ENCODE measurements around the gene NAIF1. TPM values are rescaled to one million over a fixed set of nuclear protein-coding genes. Genes with fewer than 3 reads are reported as not detected.

The NAIF1 gene
- total RNA-seq, 1 experiment from 2014 or later, result 11.0 TPM

- TF ChIP-seq, protein P1, sequence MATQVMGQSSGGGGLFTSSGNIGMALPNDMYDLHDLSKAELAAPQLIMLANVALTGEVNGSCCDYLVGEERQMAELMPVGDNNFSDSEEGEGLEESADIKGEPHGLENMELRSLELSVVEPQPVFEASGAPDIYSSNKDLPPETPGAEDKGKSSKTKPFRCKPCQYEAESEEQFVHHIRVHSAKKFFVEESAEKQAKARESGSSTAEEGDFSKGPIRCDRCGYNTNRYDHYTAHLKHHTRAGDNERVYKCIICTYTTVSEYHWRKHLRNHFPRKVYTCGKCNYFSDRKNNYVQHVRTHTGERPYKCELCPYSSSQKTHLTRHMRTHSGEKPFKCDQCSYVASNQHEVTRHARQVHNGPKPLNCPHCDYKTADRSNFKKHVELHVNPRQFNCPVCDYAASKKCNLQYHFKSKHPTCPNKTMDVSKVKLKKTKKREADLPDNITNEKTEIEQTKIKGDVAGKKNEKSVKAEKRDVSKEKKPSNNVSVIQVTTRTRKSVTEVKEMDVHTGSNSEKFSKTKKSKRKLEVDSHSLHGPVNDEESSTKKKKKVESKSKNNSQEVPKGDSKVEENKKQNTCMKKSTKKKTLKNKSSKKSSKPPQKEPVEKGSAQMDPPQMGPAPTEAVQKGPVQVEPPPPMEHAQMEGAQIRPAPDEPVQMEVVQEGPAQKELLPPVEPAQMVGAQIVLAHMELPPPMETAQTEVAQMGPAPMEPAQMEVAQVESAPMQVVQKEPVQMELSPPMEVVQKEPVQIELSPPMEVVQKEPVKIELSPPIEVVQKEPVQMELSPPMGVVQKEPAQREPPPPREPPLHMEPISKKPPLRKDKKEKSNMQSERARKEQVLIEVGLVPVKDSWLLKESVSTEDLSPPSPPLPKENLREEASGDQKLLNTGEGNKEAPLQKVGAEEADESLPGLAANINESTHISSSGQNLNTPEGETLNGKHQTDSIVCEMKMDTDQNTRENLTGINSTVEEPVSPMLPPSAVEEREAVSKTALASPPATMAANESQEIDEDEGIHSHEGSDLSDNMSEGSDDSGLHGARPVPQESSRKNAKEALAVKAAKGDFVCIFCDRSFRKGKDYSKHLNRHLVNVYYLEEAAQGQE (IDR thresholded peaks at IDR 0.05; ENCODE audit: low read depth), result no peak
- TF ChIP-seq EZH2 (IDR thresholded peaks at IDR 0.05) (no peak), RAD21 (IDR thresholded peaks at IDR 0.05; ENCODE audit: low read depth) (no peak), TCF7L2 (IDR thresholded peaks at IDR 0.05; ENCODE audit: borderline replicate concordance, extremely low read depth, insufficient read depth, insufficient read length) (no peak), ZFX (IDR thresholded peaks at IDR 0.05) (no peak), SRF (IDR thresholded peaks at IDR 0.05; ENCODE audit: low read depth) (no peak), EGR1 (IDR thresholded peaks at IDR 0.05; ENCODE audit: low read depth) (no peak), ELF1 (IDR thresholded peaks at IDR 0.05; ENCODE audit: borderline replicate concordance, low read depth) (no peak), SP1 (IDR thresholded peaks at IDR 0.05; ENCODE audit: low read depth) (no peak), YY1 (IDR thresholded peaks at IDR 0.05; ENCODE audit: extremely low read depth, insufficient replicate concordance, low read depth, low read length) (no peak), ZNF274 (IDR thresholded peaks at IDR 0.05; ENCODE audit: low read depth, low read length) (no peak)
- TF ChIP-seq, protein P2, sequence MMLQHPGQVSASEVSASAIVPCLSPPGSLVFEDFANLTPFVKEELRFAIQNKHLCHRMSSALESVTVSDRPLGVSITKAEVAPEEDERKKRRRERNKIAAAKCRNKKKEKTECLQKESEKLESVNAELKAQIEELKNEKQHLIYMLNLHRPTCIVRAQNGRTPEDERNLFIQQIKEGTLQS (IDR thresholded peaks at IDR 0.05), result no peak
Measured at GRCh38 chr9:128108269-128109049, 41.3 kb upstream of the NAIF1 start (continued).

Measured in HCT116 (cell line).